SK-N-SH (cell line): Measurements from ENCODE around the gene SOX21.

ENCODE experiments used
- CTCF ChIP-seq: fragments of 200-600 bp; sonication (generic); IDR thresholded peaks from 2 replicates; pipeline ENCODE4 v1.6.1; 2017; ENCODE audit warnings: antibody characterized with exemption, mild to moderate bottlenecking, moderate library complexity
- EP300 ChIP-seq, 2 experiments: IDR thresholded peaks; 2 replicates each; pipeline versions ENCODE4 v1.4.0 to v1.6.1; 2012; ENCODE audit warnings: borderline replicate concordance in 1 of 2, low read depth in 1 of 2, low read length in 1 of 2
- GABPA ChIP-seq: IDR thresholded peaks from 2 replicates; pipeline ENCODE4 v1.4.0; 2012; ENCODE audit warnings: low read depth, mild to moderate bottlenecking
- MAX ChIP-seq: IDR thresholded peaks from 2 replicates; pipeline ENCODE4 v1.4.0; 2012; ENCODE audit warnings: low read depth
- NRF1 ChIP-seq: IDR thresholded peaks from 2 replicates; pipeline ENCODE4 v1.6.1; 2012; ENCODE audit warnings: low read depth, mild to moderate bottlenecking, low read length
- RXRA ChIP-seq: IDR thresholded peaks from 2 replicates; pipeline ENCODE4 v1.4.0; 2012; ENCODE audit warnings: low read depth, mild to moderate bottlenecking, borderline replicate concordance
- YY1 ChIP-seq: IDR thresholded peaks from 2 replicates; pipeline ENCODE4 v1.4.0; 2012; ENCODE audit warnings: low read depth, mild to moderate bottlenecking
- ZBTB33 ChIP-seq: IDR thresholded peaks from 2 replicates; pipeline ENCODE4 v1.4.0; 2012; ENCODE audit warnings: low read depth, borderline replicate concordance

DNA sequence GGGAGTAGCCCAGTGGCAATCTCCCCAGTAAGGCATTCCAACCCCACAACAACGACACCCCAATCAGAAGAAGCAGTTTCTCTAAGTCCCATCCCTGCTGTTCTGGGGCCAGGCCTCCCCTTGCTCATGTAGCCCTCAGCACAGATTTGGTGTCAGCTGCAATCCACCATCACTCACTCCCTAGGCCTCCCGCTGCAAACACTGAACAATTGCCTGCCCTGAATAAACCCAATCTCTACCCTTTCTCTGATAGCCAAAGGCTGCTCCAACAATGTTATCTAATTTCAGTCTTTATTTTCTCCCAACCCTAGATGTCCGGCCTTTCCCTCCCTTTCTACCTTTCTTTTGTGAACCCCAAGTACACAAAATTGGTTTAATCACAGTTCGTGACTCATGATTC is 5.6 kb upstream of the SOX21 start:
- TF ChIP-seq CTCF (no peak), EP300 (IDR thresholded peaks at IDR 0.05; ENCODE audit: borderline replicate concordance in 1 of 2, low read depth in 1 of 2, low read length in 1 of 2) (no peak), NRF1 (no peak), ZBTB33 (no peak), RXRA (no peak), MAX (no peak), YY1 (no peak), GABPA (no peak)
